ENCODE data around the gene DPM2. TPM values are rescaled to one million over a fixed set of nuclear protein-coding genes. Genes with fewer than 3 reads are reported as not detected.

Gene DPM2
- total RNA-seq, 1 experiment from 2014 or later: 56.1 TPM

GRCh38 chr9:127937388-127938297, at the start of gene DPM2 (continued):
- TF ChIP-seq ERG (CRISPR knock-in tag; IDR thresholded peaks at IDR 0.05) (no peak), MYBL2 (CRISPR knock-in tag; IDR thresholded peaks at IDR 0.05) (0 out of 2 replicates have a peak, but pooled peaks have one; percentile 29), TEAD1 (CRISPR knock-in tag; IDR thresholded peaks at IDR 0.05) (0 out of 2 replicates have a peak, but pooled peaks have one; percentile 20), CREM (CRISPR knock-in tag; IDR thresholded peaks at IDR 0.05) (0 out of 2 replicates have a peak, but pooled peaks have one; percentile 33), RELA (CRISPR knock-in tag; IDR thresholded peaks at IDR 0.05; ENCODE audit: borderline replicate concordance) (no peak), ZNF138 (CRISPR knock-in tag; conservative IDR thresholded peaks at IDR 0.05) (no peak), MLX (CRISPR knock-in tag; IDR thresholded peaks at IDR 0.05) (no peak), PRRX2 (CRISPR knock-in tag; IDR thresholded peaks at IDR 0.05) (peak; percentile 17; the same call in 1 of the 2 replicates), E2F5 (CRISPR knock-in tag; IDR thresholded peaks at IDR 0.05) (0 out of 2 replicates have a peak, but pooled peaks have one; percentile 25), ZNF317 (CRISPR knock-in tag; IDR thresholded peaks at IDR 0.05; ENCODE audit: borderline replicate concordance, low read depth) (no peak), NR3C1 (CRISPR knock-in tag; conservative IDR thresholded peaks at IDR 0.05; ENCODE audit: low read depth) (no peak), IRF2 (CRISPR knock-in tag; IDR thresholded peaks at IDR 0.05; ENCODE audit: borderline replicate concordance, low read depth) (no peak), E2F4 (CRISPR knock-in tag; IDR thresholded peaks at IDR 0.05; ENCODE audit: borderline replicate concordance, low read depth) (no peak), ZNF671 (CRISPR knock-in tag; IDR thresholded peaks at IDR 0.05) (0 out of 2 replicates have a peak, but pooled peaks have one; percentile 12), CBFB (CRISPR knock-in tag; IDR thresholded peaks at IDR 0.05; ENCODE audit: low read depth) (no peak), SOX15 (CRISPR knock-in tag; IDR thresholded peaks at IDR 0.05) (no peak), NFE2L1 (CRISPR knock-in tag; IDR thresholded peaks at IDR 0.05) (no peak), FOXK1 (CRISPR knock-in tag; IDR thresholded peaks at IDR 0.05) (0 out of 2 replicates have a peak, but pooled peaks have one; percentile 27), TCF7 (CRISPR knock-in tag; IDR thresholded peaks at IDR 0.05; ENCODE audit: low read depth) (no peak), MXD4 (CRISPR knock-in tag; IDR thresholded peaks at IDR 0.05; ENCODE audit: borderline replicate concordance) (no peak)

GRCh38 chr9:127987103-127987614, 49.5 kb upstream of the DPM2 start:
- TF ChIP-seq NR3C1 (CRISPR knock-in tag; conservative IDR thresholded peaks at IDR 0.05; ENCODE audit: low read depth): no peak
- no peak overlapping the region for H3K4me3 Mint-ChIP-seq
- ChIA-PET POLR2A (no interaction called here), CTCF (no interaction called here)
- no peaks in the 10 kb centered on the region for H3K9me3 Mint-ChIP-seq
- ATAC-seq (no peak), DNase-seq (ENCODE audit: low spot score) (no peak)
- no peaks in the 10 kb centered on the region for H3K36me3 Mint-ChIP-seq
- H3K27ac Mint-ChIP-seq: no peak overlapping the region
- H3K4me1 Mint-ChIP-seq: peaks cover 17% of the 10 kb centered on the region; the same call in 1 of the 2 replicates
- no peaks in the 10 kb centered on the region for H3K27me3 Mint-ChIP-seq (ENCODE audit: low read depth)
